GM19372 (cell line): ENCODE measurements around the gene ASPSCR1.
"Not testable (repeated sequence)": the region's sequence is repeated elsewhere in the genome, so short reads cannot be mapped to it uniquely, and the experiment has no call there.

Source experiments
- ATAC-seq: cut with Tn5 transposase; IDR thresholded peaks from one replicate; pipeline ENCODE4 v1.9.1; 2021; ENCODE audit warnings: mild to moderate bottlenecking, low read depth, moderate library complexity; ENCODE audit not compliant: unreplicated experiment

ASPSCR1 gene

GRCh38 chr17:81941484-81942166, 35.8 kb upstream of the ASPSCR1 start:
- ATAC-seq, result no peak

GRCh38 chr17:81942167-81942553, 35.3 kb upstream of the ASPSCR1 start:
- no peak for ATAC-seq

DNA sequence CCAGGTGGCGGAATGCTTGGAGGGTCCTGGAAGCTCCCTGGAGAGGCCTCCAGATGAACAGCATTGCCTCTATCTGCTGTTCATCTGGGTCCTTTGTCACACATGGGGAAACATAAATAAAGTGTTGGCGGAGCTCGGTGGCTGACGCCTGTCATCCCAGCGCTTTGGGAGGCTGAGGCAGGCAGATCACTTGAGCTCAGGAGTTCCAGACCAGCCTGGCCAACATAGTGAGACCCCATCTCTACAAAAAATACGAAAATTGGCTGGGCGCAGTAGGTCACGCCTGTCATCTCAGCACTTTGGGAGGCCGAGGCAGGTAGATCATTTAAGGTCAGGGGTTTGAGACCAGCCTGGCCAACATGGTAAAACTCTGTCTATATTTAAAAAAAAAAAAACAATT, 32.6 kb upstream of the ASPSCR1 start:
- ATAC-seq, result no peak

DNA sequence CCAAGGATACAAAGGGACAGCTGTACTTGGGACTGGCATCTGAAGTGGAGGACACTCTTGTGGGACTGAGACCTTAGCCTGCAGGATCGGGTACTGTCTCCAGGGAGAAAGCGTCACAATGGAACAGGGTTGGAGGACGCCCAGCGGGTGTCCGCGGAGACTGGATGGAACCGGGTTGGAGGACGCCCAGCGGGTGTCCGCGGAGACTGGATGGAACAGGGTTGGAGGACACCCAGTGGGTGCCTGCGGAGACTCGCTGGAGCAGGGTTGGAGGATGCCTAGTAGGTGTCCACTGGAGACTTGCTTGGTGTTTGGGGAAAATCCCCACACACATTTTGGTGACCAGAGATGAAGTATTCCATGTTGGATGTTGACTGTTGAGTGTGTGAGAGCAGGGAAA, 30.2 kb upstream of the ASPSCR1 start, which contains the start of gene MYADML2:
Gene MYADML2 (minus strand): TSS at position 45 of the 400 bp plus-strand sequence. CDS start 5,492 bp downstream, outside the sequence.
- ATAC-seq, result no peak

GRCh38 chr17:81948635-81949378, 28.6 kb upstream of the ASPSCR1 start:
- ATAC-seq, result no peak

DNA sequence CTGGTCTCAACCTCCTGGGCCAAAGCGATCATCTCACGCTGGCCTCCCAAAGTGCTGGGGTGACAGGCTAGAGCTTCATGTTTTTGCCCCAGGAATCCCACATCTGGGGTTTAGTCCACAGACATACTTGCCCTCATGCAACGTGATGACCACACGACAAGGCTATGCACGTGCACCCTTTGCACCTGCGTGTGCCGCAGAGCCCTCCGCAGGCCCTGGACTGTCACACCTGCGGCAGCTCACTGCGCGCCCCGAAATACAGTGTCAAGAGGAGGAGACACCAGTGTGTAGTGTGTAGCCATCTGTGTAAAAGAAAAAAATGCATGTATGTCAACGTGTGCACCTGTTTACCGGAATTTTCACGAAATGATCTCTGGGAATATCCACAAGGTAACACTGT, 26.9 kb upstream of the ASPSCR1 start:
- ATAC-seq, result no peak

GRCh38 chr17:81951785-81952684, 25.4 kb upstream of the ASPSCR1 start:
- no peak for ATAC-seq

DNA sequence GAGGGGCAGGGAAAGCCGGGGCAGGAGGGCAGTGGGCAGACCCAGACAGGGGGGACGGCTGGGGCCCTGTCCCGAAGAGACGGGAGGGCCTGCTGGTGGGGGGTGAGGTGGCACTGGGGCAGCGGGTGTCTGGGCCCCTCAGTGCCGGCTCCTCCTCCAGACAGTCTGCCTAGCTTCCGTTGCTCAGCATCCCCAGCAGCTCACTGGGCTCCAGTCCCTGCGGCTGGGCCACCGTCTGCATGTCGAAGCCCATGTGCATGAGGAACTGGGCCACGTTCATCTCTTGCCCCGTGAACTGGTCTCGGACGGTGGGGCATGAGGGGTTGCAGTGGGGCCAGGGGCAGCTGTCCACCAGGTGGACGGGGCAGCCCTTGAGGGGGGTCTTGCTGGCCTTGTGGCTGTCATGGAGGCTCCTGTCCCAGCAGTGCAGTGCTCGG, 24.6 kb upstream of the ASPSCR1 start:
- no peak for ATAC-seq

DNA sequence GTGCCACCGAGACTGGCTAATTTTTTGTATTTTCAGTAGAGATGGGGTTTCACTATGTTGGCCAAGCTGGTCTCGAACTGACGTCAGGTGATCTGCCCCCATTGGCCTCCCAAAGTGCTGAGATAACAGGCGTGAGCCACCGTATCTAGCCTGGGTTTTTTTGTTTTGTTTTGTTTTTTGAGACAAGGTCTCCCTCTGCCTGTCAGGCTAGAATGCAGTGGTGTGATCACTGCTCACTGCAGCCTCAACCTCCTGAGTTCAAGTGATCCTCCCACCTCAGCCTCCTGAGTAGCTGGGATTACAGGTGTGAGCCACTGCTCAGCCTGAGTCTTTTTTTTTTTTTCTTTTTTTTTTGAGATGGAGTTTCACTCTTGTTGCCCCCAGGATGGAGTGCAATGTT, 24.0 kb upstream of the ASPSCR1 start:
- ATAC-seq, result not testable (repeated sequence)

DNA sequence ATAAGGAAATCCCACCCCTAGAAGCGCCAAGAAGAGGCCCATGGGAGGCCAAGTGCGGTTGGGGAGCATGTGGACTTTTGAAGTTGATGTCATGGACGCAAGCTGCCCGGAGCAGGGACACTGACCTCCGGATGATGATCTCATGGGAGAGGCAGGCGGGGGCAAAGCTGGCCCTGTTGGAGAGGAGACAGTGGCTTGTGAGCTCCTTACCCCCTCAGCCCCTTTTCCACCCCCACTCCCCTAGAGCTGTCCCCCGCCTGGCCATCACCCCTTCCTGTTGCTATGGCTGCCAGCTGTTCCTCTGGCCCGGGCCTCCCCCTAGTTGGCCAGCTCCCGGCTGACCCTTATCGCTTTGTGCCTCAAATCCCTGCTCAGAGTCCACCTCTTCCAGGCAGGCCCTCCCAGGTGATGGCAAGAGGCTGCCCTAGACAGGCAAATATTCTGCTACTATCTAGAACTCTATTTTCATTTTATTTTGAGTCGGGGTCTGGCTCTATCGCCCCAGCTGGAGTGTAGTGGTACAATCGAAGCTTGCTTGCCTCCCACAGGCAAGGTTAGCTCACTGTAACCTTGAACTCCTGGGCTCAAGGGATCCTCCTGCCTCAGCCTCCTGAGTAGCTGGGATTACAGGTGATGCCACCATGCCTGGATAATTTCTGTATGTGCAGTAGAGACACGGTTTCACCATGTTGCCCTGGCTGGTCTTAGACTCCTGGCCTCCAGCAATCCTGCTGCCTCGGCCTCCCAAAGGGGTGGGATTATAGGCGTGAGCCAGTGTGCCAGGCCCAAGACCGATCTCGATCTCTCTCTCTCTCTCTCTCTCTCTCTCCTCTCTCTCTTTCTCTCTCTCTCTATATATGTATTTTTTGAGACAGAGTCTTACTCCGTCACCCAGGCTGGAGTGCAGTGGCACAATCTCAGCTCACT, 23.0 kb upstream of the ASPSCR1 start:
- ATAC-seq, result no peak

GRCh38 chr17:81955058-81955681, 22.3 kb upstream of the ASPSCR1 start:
- ATAC-seq, result no peak

DNA sequence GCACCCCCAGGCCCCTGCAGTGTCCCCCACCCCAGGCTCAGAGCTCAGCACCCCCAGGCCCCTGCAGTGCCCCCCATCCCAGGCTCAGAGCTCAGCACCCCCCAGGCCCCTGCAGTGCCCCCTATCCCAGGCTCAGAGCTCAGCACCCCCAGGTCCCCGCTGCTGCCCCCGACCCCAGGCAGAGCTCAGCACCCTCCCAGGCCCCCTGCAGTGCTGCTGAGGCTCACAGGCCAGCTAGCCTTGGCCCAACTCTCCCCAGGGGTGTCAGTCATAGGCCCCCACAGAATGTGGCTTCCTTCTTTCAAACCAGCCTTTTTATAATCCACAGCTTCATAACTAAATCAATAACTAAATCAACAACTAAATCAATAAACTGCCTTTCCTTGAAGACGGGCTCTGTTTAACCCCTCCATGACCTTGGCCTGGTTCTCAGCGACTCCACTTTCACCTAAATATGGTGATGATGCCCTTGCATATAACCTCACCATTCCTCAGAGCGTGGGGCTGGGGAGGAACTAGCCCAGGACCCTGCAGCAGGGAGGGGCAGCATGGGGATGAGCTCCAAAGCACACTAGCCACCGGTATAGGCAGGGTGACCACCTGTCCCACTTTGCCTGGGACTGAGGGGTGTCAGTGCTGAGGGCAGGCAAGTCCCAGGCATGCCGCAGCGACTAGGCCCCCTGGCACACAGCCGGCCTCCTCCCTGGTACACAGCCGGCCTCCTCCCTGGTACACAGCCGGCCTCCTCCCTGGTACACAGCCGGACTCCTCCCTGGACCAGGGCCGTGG, 21.5 kb upstream of the ASPSCR1 start:
- no peak for ATAC-seq

- ATAC-seq, result no peak
Measured at GRCh38 chr17:81956607-81957589, 20.5 kb upstream of the ASPSCR1 start.

GRCh38 chr17:81957691-81958432, 19.6 kb upstream of the ASPSCR1 start:
- no peak for ATAC-seq

- no peak for ATAC-seq
Measured at GRCh38 chr17:81958633-81959342, 18.6 kb upstream of the ASPSCR1 start.
